Measurements from ENCODE around the gene PDE4B. TPM values are rescaled to one million over a fixed set of nuclear protein-coding genes. Genes with fewer than 3 reads are reported as not detected.

Gene PDE4B
- total RNA-seq, 1 donor from 2014 or later, result 21.3 TPM

DNA sequence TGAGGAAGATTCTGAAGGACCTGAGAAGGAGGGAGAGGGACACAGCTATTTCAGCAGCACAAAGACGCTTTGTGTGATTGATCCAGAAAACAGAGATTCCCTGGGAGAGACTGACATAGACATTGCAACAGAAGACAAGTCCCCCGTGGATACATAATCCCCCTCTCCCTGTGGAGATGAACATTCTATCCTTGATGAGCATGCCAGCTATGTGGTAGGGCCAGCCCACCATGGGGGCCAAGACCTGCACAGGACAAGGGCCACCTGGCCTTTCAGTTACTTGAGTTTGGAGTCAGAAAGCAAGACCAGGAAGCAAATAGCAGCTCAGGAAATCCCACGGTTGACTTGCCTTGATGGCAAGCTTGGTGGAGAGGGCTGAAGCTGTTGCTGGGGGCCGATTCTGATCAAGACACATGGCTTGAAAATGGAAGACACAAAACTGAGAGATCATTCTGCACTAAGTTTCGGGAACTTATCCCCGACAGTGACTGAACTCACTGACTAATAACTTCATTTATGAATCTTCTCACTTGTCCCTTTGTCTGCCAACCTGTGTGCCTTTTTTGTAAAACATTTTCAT lies 579.9 kb downstream of the PDE4B start:
- Mint-ChIP-seq H3K27ac (peak overlapping the region; percentile 83), H3K4me3 (peak overlapping the region; percentile 61), H3K4me1 (ENCODE audit: low read depth) (peaks cover 80% of the 10 kb centered on the region), H3K9me3 (no peaks in the 10 kb centered on the region), H3K27me3 (ENCODE audit: insufficient read depth) (no peaks in the 10 kb centered on the region), H3K36me3 (ENCODE audit: low read depth) (peaks cover 54% of the 10 kb centered on the region)
- intact Hi-C loops (cut with micrococcal nuclease), result loop anchor here (5.0 to 10.0 kb wide), 4 partner anchors 800 to 1312 kb away; partner anchors contain the start of gene GADD45A
- no peak for DNase-seq (ENCODE audit: low spot score)

DNA sequence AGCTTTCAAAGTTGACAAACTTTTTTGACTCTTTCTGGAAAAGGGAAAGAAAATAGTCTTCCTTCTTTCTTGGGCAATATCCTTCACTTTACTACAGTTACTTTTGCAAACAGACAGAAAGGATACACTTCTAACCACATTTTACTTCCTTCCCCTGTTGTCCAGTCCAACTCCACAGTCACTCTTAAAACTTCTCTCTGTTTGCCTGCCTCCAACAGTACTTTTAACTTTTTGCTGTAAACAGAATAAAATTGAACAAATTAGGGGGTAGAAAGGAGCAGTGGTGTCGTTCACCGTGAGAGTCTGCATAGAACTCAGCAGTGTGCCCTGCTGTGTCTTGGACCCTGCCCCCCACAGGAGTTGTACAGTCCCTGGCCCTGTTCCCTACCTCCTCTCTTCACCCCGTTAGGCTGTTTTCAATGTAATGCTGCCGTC lies 580.5 kb downstream of the PDE4B start:
- H3K27me3 Mint-ChIP-seq (ENCODE audit: insufficient read depth), result no peaks in the 10 kb centered on the region
- H3K9me3 Mint-ChIP-seq, result no peaks in the 10 kb centered on the region
- intact Hi-C loops (cut with micrococcal nuclease), result loop anchor here (5.0 to 10.0 kb wide), 4 partner anchors 799 to 1312 kb away; partner anchors contain the start of gene GADD45A
- peak overlapping the region; percentile 83 for H3K27ac Mint-ChIP-seq
- H3K4me1 Mint-ChIP-seq (ENCODE audit: low read depth), result peaks cover 75% of the 10 kb centered on the region
- H3K4me3 Mint-ChIP-seq, result peak overlapping the region; percentile 6
- DNase-seq (ENCODE audit: low spot score), result no peak
- H3K36me3 Mint-ChIP-seq (ENCODE audit: low read depth), result peaks cover 50% of the 10 kb centered on the region

DNA sequence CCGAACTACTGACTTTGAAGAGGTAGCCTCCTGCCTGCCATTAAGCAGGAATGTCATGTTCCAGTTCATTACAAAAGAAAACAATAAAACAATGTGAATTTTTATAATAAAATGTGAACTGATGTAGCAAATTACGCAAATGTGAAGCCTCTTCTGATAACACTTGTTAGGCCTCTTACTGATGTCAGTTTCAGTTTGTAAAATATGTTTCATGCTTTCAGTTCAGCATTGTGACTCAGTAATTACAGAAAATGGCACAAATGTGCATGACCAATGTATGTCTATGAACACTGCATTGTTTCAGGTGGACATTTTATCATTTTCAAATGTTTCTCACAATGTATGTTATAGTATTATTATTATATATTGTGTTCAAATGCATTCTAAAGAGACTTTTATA lies 581.5 kb downstream of the PDE4B start:
- peaks cover 69% of the 10 kb centered on the region for H3K4me1 Mint-ChIP-seq (ENCODE audit: low read depth)
- peak overlapping the region; percentile 96 for H3K27ac Mint-ChIP-seq
- intact Hi-C loops (cut with micrococcal nuclease), result loop anchor here (1.0 to 10.0 kb wide), 16 partner anchors 22 to 1311 kb away; partner anchors contain the start of gene GADD45A
- H3K4me3 Mint-ChIP-seq, result peak overlapping the region; percentile 16
- no peaks in the 10 kb centered on the region for H3K9me3 Mint-ChIP-seq
- no peaks in the 10 kb centered on the region for H3K27me3 Mint-ChIP-seq (ENCODE audit: insufficient read depth)
- peaks cover 43% of the 10 kb centered on the region for H3K36me3 Mint-ChIP-seq (ENCODE audit: low read depth)
- no peak for DNase-seq (ENCODE audit: low spot score)

DNA sequence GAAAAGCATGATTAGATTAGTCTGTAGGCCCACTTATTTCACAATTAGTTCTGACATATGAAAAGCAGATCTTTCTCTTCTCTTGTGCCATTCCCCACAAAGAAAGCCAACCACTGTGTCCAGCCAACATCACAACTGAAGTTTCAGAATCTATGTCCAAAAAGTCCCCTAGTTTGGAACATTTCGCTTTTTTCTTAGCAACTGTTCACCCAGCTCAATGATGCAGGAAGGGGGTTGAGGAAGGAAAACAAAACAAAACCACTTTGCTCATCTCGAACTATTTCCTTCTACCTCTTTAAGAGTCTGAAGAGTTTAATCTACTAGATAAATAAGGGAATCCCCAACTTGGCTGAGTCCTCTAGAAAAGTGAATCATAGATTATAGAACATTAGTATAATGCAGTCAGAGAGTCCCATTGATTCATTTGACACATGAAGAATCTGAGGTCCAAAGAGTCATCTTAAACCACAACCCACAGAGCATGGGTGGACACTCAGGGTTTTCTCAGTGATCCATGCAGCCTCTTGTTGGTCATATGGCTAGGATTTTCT lies 581.9 kb downstream of the PDE4B start:
- DNase-seq (ENCODE audit: low spot score), result peak; percentile 19
- peak overlapping the region; percentile 77 for H3K4me3 Mint-ChIP-seq
- H3K27me3 Mint-ChIP-seq (ENCODE audit: insufficient read depth), result no peaks in the 10 kb centered on the region
- H3K27ac Mint-ChIP-seq, result peak overlapping the region; percentile 96
- H3K4me1 Mint-ChIP-seq (ENCODE audit: low read depth), result peaks cover 69% of the 10 kb centered on the region
- intact Hi-C loops (cut with micrococcal nuclease), result loop anchor here (1.0 to 10.0 kb wide), 16 partner anchors 22 to 1310 kb away; partner anchors contain the start of gene GADD45A
- H3K36me3 Mint-ChIP-seq (ENCODE audit: low read depth), result peaks cover 40% of the 10 kb centered on the region
- H3K9me3 Mint-ChIP-seq, result no peaks in the 10 kb centered on the region

DNA sequence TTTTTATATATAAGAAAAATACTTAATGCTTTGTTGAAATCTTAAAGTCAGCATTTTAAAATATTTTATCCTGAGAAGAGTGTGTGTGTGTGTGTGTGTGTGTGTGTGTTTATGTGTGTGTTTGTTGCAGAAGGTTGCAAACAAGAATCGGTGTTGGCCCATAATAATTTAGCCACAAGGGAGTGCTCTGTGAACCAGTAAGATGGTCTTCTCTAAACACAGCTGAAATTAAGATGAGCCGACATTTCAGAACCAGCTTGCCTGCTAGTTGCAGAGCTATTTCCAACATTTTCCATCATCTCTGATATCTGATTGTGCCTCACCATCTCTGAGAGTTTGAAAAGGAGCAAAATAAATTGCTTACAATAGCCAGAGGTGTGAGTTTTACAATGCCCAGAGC lies 582.4 kb downstream of the PDE4B start:
- Mint-ChIP-seq H3K27ac (peak overlapping the region; percentile 96), H3K4me1 (ENCODE audit: low read depth) (peaks cover 70% of the 10 kb centered on the region), H3K4me3 (peak overlapping the region; percentile 77), H3K27me3 (ENCODE audit: insufficient read depth) (no peaks in the 10 kb centered on the region), H3K9me3 (no peaks in the 10 kb centered on the region), H3K36me3 (ENCODE audit: low read depth) (peaks cover 40% of the 10 kb centered on the region)
- DNase-seq (ENCODE audit: low spot score), result no peak
- intact Hi-C loops (cut with micrococcal nuclease), result loop anchor here (2.0 to 10.0 kb wide), 4 partner anchors 72 to 1310 kb away; partner anchors contain the start of gene GADD45A

DNA sequence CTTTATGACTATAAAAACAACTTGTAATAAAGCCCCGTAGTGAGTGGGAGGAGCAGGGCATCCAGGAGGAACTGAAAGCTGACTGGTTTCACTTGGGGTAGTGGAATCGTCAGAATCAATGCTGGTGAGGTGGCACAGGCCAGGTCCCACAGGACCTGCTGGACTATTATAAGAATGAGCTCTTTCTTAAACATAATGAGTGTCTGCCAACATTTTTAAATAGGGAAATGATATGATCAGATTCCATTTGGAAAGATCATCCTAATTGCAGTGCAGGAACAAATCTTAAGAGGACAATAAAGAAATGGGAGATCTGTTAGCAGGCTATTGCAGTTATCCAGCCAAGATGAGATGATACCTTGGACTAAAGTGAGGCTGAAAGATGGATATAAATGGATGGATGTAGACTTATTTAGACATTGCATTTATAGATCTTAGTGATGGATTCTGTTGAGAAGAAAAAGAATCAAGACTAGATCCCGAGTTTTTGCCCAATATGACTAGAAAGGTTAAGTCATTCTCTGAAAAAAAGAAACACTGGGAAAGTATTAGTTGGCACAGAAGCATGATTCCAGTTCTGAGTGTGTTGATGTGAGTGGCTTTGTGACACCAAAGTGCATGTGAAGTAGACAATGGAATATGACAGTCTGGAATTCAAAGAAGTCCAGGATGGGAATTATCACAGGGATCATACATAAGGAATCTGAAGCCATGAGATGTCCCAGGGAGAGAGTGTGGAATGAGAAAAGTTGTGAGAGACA lies 587.9 kb downstream of the PDE4B start:
- intact Hi-C loops (cut with micrococcal nuclease), result no loop called here
- Mint-ChIP-seq H3K9me3 (peaks cover 26% of the 10 kb centered on the region), H3K4me3 (peak overlapping the region; percentile 44), H3K27me3 (ENCODE audit: insufficient read depth) (no peaks in the 10 kb centered on the region), H3K4me1 (ENCODE audit: low read depth) (peaks cover 37% of the 10 kb centered on the region), H3K27ac (no peak overlapping the region), H3K36me3 (ENCODE audit: low read depth) (peaks cover 16% of the 10 kb centered on the region)
- no peak for DNase-seq (ENCODE audit: low spot score)

DNA sequence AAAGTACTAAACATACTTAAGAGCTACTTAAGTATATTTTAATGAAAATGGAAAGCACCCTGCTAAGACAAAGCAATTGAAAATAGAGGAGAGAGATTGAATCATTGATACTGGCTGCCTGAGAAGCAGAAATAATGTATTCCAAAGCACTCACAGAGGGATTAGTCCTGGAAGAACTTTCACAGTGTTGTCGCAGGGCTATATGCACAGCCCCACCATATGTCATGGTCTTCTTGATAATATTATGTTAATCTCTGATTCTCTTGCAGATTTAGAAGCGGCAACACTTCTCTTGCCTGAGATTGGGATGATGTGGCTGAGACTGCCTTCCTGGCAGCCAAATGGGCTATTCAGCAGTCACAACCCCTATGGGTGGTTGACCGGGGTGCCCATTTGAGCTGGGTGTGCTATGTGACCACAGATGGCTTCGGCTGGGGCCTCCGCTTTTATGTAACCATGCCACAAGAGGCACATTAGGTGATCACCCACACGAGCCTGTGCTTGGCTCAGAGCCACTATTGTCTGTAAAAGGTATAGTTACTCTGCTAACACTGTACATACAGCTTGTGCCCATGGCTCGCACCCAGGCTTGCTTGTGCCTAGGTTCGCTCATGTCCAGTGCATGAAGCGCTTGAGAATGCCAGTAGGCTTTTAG lies 589.1 kb downstream of the PDE4B start:
- H3K27ac Mint-ChIP-seq, result no peak overlapping the region
- H3K9me3 Mint-ChIP-seq, result peaks cover 36% of the 10 kb centered on the region
- H3K27me3 Mint-ChIP-seq (ENCODE audit: insufficient read depth), result no peaks in the 10 kb centered on the region
- intact Hi-C loops (cut with micrococcal nuclease), result no loop called here
- H3K4me3 Mint-ChIP-seq, result no peak overlapping the region
- peaks cover 28% of the 10 kb centered on the region for H3K4me1 Mint-ChIP-seq (ENCODE audit: low read depth)
- DNase-seq (ENCODE audit: low spot score), result no peak
- H3K36me3 Mint-ChIP-seq (ENCODE audit: low read depth), result peaks cover 16% of the 10 kb centered on the region

DNA sequence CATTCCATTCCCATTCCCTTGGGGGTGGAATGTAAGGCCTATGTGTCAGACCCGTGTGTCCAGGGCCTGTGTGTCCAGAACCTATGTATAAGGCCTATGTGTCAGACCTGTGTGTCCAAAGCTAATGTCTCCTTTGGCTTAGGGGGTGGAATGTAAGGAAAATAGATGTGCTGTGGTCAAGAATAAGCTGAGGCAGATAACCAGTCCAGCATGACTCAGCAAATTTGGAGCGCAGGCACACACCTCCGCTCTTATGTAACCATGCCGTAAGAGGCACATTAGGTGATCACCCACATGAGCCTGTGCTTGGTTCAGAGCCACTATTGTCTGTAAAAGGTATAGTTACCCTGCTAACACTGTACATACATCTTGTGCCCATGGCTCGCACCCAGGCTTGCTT lies 590.5 kb downstream of the PDE4B start:
- Mint-ChIP-seq H3K4me1 (ENCODE audit: low read depth) (peaks cover 28% of the 10 kb centered on the region), H3K36me3 (ENCODE audit: low read depth) (peaks cover 16% of the 10 kb centered on the region), H3K9me3 (peaks cover 44% of the 10 kb centered on the region), H3K27ac (no peak overlapping the region), H3K4me3 (no peak overlapping the region), H3K27me3 (ENCODE audit: insufficient read depth) (no peaks in the 10 kb centered on the region)
- no peak for DNase-seq (ENCODE audit: low spot score)
- intact Hi-C loops (cut with micrococcal nuclease), result no loop called here

DNA sequence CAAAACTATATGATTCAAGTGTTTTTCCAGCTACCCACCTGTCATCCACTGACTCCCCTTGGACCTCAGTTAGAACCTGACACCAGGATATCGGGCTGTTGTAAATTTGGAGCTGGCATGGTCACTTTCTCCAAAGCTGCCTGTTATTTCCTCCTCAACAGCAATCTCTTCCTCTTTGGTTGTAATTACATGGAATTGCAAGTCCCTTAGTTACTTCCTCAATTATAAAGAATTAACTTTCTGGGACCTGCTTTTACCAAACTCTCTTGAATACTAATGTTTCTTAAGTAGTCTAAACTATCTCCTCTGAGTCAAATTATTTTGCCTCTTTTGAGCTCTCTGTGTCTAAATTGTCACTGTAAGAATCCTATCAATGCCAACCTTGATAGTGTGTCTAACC lies 590.9 kb downstream of the PDE4B start:
- intact Hi-C loops (cut with micrococcal nuclease), result no loop called here
- Mint-ChIP-seq H3K36me3 (ENCODE audit: low read depth) (peaks cover 18% of the 10 kb centered on the region), H3K4me3 (no peak overlapping the region), H3K27me3 (ENCODE audit: insufficient read depth) (no peaks in the 10 kb centered on the region), H3K9me3 (peaks cover 48% of the 10 kb centered on the region), H3K4me1 (ENCODE audit: low read depth) (peaks cover 28% of the 10 kb centered on the region), H3K27ac (no peak overlapping the region)
- no peak for DNase-seq (ENCODE audit: low spot score)

DNA sequence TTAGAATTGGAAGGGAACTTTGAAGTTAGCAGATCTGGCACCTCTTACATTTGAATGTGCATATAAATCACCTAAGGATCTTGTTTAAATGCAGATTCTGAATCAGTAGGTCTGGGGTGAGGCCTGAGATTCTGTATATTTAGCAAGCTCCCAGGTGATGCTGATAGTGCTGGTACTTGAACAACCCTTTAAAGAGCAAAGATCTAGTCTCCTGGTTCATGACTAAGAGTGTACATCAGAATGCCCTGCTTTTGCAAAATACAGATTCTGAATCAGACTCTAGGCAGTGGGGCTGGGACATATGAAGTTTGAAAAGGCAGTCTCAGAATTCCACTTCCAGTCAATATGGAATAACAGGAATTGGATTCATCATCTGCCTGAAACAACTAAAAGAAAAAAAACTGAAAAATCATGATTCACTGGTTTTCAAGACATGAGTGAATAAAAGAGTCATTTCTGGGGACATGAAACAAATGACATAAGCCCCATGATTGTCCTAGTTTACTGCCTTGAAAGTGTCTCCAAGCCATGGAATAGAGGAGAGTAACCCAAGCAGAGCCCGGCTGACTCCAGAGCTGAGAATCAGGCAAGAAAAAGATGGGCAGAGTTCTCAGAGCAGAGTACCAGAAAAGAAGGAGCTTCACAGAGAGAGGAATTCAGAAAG lies 591.7 kb downstream of the PDE4B start:
- no peak for DNase-seq (ENCODE audit: low spot score)
- intact Hi-C loops (cut with micrococcal nuclease), result no loop called here
- Mint-ChIP-seq H3K4me1 (ENCODE audit: low read depth) (peaks cover 22% of the 10 kb centered on the region), H3K36me3 (ENCODE audit: low read depth) (peaks cover 16% of the 10 kb centered on the region), H3K27ac (no peak overlapping the region), H3K9me3 (peaks cover 48% of the 10 kb centered on the region), H3K4me3 (no peak overlapping the region), H3K27me3 (ENCODE audit: insufficient read depth) (no peaks in the 10 kb centered on the region)

DNA sequence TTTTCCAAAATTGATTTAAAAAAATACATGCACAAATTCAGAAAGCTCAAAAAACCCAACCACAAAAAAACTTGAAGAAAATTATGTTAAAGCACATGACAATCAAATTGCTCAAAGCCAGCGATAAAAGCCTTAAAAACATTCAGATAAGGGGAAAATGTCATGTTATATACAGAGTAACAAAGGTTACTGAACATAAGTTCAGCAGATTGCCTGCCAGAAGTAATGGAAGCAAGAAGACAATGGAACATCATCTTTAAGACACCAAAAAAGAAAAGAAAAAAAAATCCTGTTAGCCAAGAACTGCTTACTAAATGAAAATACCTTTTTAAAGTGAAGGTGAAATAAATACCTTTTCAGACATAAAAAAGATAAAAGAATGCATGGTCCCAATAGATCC lies 594.0 kb downstream of the PDE4B start:
- intact Hi-C loops (cut with micrococcal nuclease), result no loop called here
- Mint-ChIP-seq H3K4me3 (no peak overlapping the region), H3K27ac (no peak overlapping the region), H3K27me3 (ENCODE audit: insufficient read depth) (no peaks in the 10 kb centered on the region), H3K36me3 (ENCODE audit: low read depth) (peaks cover 18% of the 10 kb centered on the region), H3K4me1 (ENCODE audit: low read depth) (no peaks in the 10 kb centered on the region), H3K9me3 (peaks cover 57% of the 10 kb centered on the region)
- no peak for DNase-seq (ENCODE audit: low spot score)

DNA sequence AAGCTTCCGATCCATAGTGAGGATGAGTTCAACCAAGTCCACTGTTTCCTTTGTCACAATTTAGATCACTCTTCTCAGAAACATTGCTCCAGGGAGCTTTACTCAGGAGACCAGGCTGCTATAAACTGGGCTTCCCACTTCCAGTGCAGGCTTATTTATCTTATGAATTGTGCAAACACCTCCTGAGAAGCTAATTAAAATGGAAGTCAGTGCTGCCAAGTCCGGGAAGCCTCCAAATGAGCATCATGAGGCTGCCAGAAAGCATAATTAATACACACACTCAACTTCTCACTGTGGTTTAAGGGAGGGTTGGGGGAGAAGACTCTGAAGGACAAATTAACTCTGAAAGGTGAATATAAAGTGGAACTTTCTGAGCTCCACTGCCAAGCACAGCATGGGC lies 596.2 kb downstream of the PDE4B start:
- Mint-ChIP-seq H3K9me3 (peaks cover 51% of the 10 kb centered on the region), H3K4me3 (no peak overlapping the region), H3K36me3 (ENCODE audit: low read depth) (peaks cover 16% of the 10 kb centered on the region), H3K4me1 (ENCODE audit: low read depth) (peaks cover 4% of the 10 kb centered on the region), H3K27ac (no peak overlapping the region), H3K27me3 (ENCODE audit: insufficient read depth) (no peaks in the 10 kb centered on the region)
- intact Hi-C loops (cut with micrococcal nuclease), result no loop called here
- no peak for DNase-seq (ENCODE audit: low spot score)
